ENCODE measurements around the gene BCL7B. TPM values are rescaled to one million over a fixed set of nuclear protein-coding genes. Genes with fewer than 3 reads are reported as not detected.
"Not testable (repeated sequence)": the region's sequence is repeated elsewhere in the genome, so short reads cannot be mapped to it uniquely, and the experiment has no call there.

Gene BCL7B
- total RNA-seq, 3 donors from 2014 or later, result 29.6 to 93.0 (median 40.6) TPM

- TF ChIP-seq POLR2A (IDR thresholded peaks at IDR 0.05) (no peak), POLR2AphosphoS5 (IDR thresholded peaks at IDR 0.05) (no peak)
- TF ChIP-seq, protein P1, sequence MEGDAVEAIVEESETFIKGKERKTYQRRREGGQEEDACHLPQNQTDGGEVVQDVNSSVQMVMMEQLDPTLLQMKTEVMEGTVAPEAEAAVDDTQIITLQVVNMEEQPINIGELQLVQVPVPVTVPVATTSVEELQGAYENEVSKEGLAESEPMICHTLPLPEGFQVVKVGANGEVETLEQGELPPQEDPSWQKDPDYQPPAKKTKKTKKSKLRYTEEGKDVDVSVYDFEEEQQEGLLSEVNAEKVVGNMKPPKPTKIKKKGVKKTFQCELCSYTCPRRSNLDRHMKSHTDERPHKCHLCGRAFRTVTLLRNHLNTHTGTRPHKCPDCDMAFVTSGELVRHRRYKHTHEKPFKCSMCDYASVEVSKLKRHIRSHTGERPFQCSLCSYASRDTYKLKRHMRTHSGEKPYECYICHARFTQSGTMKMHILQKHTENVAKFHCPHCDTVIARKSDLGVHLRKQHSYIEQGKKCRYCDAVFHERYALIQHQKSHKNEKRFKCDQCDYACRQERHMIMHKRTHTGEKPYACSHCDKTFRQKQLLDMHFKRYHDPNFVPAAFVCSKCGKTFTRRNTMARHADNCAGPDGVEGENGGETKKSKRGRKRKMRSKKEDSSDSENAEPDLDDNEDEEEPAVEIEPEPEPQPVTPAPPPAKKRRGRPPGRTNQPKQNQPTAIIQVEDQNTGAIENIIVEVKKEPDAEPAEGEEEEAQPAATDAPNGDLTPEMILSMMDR (IDR thresholded peaks at IDR 0.05), result no peak
- intact Hi-C loops (cut with DNase I; ENCODE audit: low total_unique reads), result no loop called here
- no peak overlapping the region for H3K4me3 ChIP-seq
- no peaks in the 10 kb centered on the region for H3K9me3 ChIP-seq
- no peaks in the 10 kb centered on the region for H3K4me1 ChIP-seq
- no peak overlapping the region for H3K27ac ChIP-seq
- no peaks in the 10 kb centered on the region for H3K36me3 ChIP-seq
- H3K27me3 ChIP-seq, result peaks cover 0 to 11% of the 10 kb centered on the region in 2 donors
- DNase-seq (ENCODE audit: low spot score in 2 of 2), result no peak
These were observed 35.9 kb upstream of the BCL7B start for GRCh38 chr7:73593207-73594045.

GRCh38 chr7:73586911-73587310 lies 29.4 kb upstream of the BCL7B start:
- Histone ChIP-seq H3K27ac (peak overlapping the region; percentile 52 to 79), H3K4me3 (no peak overlapping the region), H3K9me3 (no peaks in the 10 kb centered on the region), H3K27me3 (no peaks in the 10 kb centered on the region), H3K4me1 (no peaks in the 10 kb centered on the region), H3K36me3 (no peaks in the 10 kb centered on the region)
- DNase-seq (ENCODE audit: low spot score in 2 of 2), result no peak
- intact Hi-C loops (cut with DNase I; ENCODE audit: low total_unique reads), result no loop called here
- no peak for TF ChIP-seq POLR2A (IDR thresholded peaks at IDR 0.05)
- no peak for TF ChIP-seq POLR2AphosphoS5 (IDR thresholded peaks at IDR 0.05)
- TF ChIP-seq, protein P1 (IDR thresholded peaks at IDR 0.05), result no peak

DNA sequence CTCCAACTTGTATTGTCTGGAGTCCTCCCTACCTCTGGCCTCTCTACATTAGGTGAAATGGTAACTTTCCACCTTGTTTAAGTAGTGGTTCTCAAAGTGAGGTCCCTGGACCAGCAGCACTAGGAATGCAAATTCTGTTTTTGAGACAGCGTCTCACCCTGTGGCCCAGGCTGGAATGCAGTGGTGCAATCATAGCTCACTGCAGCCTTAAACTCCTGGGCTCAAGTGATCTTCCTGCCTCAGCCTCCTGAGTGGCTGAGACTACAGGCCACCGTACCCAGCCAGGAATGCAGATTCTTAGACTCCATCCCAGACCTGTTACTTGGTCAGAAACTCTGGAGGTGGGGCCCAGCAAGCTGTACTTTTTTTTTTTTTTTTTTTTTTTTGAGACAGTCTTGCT lies 27.7 kb upstream of the BCL7B start:
- no peak for TF ChIP-seq POLR2AphosphoS5 (IDR thresholded peaks at IDR 0.05)
- no peak for TF ChIP-seq POLR2A (IDR thresholded peaks at IDR 0.05)
- TF ChIP-seq, protein P1 (IDR thresholded peaks at IDR 0.05), result no peak
- no peak for DNase-seq (ENCODE audit: low spot score in 2 of 2)
- Histone ChIP-seq H3K27me3 (no peaks in the 10 kb centered on the region), H3K4me3 (no peak overlapping the region), H3K36me3 (no peaks in the 10 kb centered on the region), H3K9me3 (no peaks in the 10 kb centered on the region), H3K4me1 (no peaks in the 10 kb centered on the region), H3K27ac (no peak overlapping the region)
- intact Hi-C loops (cut with DNase I; ENCODE audit: low total_unique reads), result no loop called here

GRCh38 chr7:73582664-73583202 lies 25.2 kb upstream of the BCL7B start:
- Histone ChIP-seq H3K9me3 (no peaks in the 10 kb centered on the region), H3K4me1 (no peaks in the 10 kb centered on the region), H3K36me3 (no peaks in the 10 kb centered on the region), H3K27ac (no peak overlapping the region), H3K4me3 (no peak overlapping the region), H3K27me3 (no peaks in the 10 kb centered on the region)
- TF ChIP-seq POLR2A (IDR thresholded peaks at IDR 0.05) (no peak), POLR2AphosphoS5 (IDR thresholded peaks at IDR 0.05) (no peak)
- no peak for DNase-seq (ENCODE audit: low spot score in 2 of 2)
- intact Hi-C loops (cut with DNase I; ENCODE audit: low total_unique reads), result no loop called here

GRCh38 chr7:73581006-73581405 lies 23.5 kb upstream of the BCL7B start:
- H3K27ac ChIP-seq; H3K36me3 ChIP-seq; H3K9me3 ChIP-seq; H3K4me1 ChIP-seq; intact Hi-C loops (cut with DNase I; ENCODE audit: low total_unique reads); H3K4me3 ChIP-seq; DNase-seq (ENCODE audit: low spot score in 2 of 2); H3K27me3 ChIP-seq: not testable (repeated sequence)

Data from breast epithelium (tissue), 4 donors.